ENCODE measurements around the gene PSKH1. TPM values are rescaled to one million over a fixed set of nuclear protein-coding genes. Genes with fewer than 3 reads are reported as not detected.
A peak's percentile ranks its signal among the peaks of the same experiment; 100 is the strongest.

The PSKH1 gene
- 5.6 and 6.1 TPM in 2 replicates for total RNA-seq (2014; rRNA removed; shearing (Covaris generic))

DNA sequence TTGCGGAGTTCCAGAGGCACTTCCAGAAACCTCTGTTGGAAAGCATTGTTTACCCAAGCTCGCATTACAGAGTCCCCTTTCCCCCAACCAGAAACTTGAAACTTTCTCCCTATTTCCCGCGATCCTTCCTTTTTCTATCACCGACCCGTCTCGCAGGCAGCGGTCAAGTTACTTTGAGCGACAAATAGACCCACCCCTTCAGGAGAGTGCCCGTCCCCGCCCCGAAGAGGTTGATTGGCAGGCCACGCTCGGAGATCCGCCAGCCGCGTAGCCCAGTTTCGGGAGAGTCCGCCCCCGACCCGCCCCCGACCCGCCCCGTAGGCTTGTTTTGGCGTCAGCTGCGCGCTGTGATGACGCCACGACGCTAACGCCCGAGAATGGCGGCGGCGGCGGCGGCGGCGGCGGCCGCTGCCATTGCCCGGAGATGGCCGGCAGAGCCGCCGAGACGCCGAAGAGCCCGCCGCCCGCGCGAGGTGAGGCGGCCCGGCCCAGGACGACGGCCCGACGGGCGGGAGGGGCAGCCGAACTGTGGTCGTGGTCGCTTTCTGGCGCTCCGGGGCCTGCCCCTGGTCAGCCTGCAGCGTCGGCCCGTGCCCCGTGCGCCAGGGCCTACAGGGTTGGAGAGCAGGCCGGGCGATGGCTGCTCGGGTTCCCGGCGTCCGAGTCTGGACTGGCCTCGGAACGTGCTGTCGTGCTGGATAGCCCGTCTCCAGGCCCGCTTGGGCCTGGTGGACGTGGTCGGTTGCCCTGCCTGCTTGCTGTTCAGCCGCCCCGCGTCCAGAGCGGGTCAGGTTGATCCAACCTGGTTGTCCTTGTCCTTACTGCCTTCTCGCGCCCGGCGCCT, at the start of gene PSKH1:
Gene PSKH1 (plus strand): TSS at position 356 of the 844 bp plus-strand sequence. CDS start 15,496 bp downstream, outside the sequence.
- Histone ChIP-seq H3K9me3 (replicated peaks) (no peaks in the 10 kb centered on the region), H3K27me3 (no peaks in the 10 kb centered on the region), H3K36me3 (no peaks in the 10 kb centered on the region), H3K4me1 (no peaks in the 10 kb centered on the region), H3K27ac (peak within 1 kb of the TSS; percentile 60), H3K4me3 (peak within 1 kb of the TSS; percentile 74)
- peak; percentile 94 to 95 for DNase-seq

DNA sequence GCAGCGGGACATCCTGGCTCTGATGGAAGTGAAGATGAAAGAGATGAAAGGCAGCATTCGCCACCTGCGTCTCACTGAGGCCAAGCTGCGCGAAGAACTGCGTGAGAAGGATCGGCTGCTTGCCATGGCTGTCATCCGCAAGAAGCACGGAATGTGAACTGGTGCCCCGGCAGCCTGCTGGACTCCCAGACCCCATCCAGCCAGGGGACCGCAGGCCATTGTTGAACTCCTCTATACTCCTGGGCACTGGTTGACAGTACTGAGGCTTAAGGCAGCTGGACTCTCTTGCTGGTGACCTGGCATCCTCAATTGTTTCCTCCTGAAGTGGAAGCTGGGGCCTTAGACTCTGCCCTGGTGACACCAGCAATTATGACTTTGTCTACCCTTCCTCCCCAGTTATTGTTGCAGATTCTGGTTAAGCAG, 49.7 kb upstream of the PSKH1 start:
- no peak overlapping the region for H3K27ac ChIP-seq
- no peak for DNase-seq

DNA sequence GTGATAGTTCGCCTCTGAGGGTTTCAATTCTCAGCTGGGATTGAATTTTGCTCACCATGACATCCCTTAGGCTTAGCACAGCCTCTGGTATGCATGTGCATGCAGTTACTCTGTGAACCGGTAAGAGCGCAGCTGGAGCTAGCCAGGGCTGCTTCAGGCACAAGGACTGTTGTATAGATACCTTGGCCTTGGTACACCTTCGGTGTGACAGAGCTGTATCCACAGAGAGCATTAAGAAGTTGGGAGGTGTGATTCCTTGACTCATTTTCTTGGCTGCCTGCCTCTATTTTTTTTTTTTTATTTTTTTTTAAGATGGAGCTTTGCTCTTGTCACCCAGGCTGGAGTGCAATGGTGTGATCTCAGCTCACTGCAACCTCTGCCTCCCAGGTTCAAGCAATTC, 48.6 kb upstream of the PSKH1 start:
- no peaks in the 10 kb centered on the region for H3K9me3 ChIP-seq (replicated peaks)
- H3K27ac ChIP-seq, result no peak overlapping the region
- no peaks in the 10 kb centered on the region for H3K36me3 ChIP-seq
- no peak overlapping the region for H3K4me3 ChIP-seq
- no peaks in the 10 kb centered on the region for H3K27me3 ChIP-seq
- peaks cover 5% of the 10 kb centered on the region; the same call in 1 of the 2 replicates for H3K4me1 ChIP-seq
- DNase-seq, result no peak

More for the DNA sequence above, 49.7 kb upstream of the PSKH1 start:
- H3K4me1 ChIP-seq, result peaks cover 5% of the 10 kb centered on the region; the same call in 1 of the 2 replicates
- H3K27me3 ChIP-seq, result no peaks in the 10 kb centered on the region
- peak overlapping the region; percentile 88 for H3K4me3 ChIP-seq
- H3K9me3 ChIP-seq (replicated peaks), result no peaks in the 10 kb centered on the region
- H3K36me3 ChIP-seq, result no peaks in the 10 kb centered on the region

DNA sequence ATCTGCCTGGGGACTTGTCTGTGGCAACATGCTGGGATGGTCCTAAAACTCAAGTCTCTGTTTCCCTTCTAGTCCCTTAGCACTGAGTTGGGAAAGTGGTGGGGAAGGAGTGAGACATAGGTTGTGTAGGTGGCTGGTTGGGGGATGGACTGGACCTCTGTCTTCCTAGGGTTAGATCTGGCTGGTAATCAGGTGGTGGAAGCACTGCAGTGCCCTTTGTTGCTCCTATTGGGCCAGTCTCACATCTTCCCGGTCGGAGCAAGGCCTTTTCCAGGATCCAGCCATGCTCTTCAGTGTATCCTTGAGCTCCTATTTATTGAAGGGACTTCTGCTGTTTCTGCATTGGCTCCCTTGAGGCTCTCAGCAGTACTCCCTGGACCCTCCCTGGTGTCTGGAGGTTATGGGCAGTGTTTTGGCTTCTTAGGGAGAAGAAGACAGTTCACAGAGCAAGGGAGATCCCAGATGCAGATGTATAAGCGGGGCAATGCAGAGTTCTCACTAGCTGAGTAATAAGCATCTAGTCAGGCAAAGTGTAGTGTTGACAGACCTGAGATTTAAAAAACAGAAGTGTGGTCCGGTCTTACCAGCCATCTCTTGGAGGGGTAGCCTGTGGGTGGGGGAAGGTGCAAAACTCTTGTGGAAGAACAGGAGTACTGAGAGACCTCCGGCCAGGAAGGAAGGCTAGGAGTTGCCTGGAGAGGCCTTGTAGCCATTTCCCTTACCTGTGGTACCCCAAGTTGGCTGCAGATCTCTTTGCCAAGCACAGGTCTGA, 47.6 kb upstream of the PSKH1 start:
- Histone ChIP-seq H3K4me3 (peak overlapping the region; percentile 100), H3K36me3 (no peaks in the 10 kb centered on the region), H3K4me1 (peaks cover 5% of the 10 kb centered on the region; the same call in 1 of the 2 replicates), H3K27ac (peak overlapping the region; percentile 75), H3K27me3 (no peaks in the 10 kb centered on the region), H3K9me3 (replicated peaks) (no peaks in the 10 kb centered on the region)
- no peak for DNase-seq

DNA sequence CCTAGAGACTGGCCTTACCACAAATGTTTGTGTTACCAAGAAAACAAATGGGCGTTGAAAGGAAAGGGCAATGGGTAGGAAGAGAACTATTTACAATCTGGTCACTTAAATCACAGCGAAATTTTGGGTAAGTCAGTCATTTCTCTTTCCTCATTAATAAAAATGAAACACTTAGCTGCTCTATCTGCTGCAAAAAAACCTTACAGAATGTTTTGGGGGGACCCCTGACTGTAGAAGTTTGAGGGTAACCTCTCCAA, 47.1 kb upstream of the PSKH1 start:
- peak overlapping the region; percentile 100 for H3K4me3 ChIP-seq
- H3K36me3 ChIP-seq, result no peaks in the 10 kb centered on the region
- H3K27me3 ChIP-seq, result no peaks in the 10 kb centered on the region
- no peaks in the 10 kb centered on the region for H3K9me3 ChIP-seq (replicated peaks)
- peak overlapping the region; percentile 75 for H3K27ac ChIP-seq
- DNase-seq, result no peak
- H3K4me1 ChIP-seq, result peaks cover 5% of the 10 kb centered on the region; the same call in 1 of the 2 replicates

DNA sequence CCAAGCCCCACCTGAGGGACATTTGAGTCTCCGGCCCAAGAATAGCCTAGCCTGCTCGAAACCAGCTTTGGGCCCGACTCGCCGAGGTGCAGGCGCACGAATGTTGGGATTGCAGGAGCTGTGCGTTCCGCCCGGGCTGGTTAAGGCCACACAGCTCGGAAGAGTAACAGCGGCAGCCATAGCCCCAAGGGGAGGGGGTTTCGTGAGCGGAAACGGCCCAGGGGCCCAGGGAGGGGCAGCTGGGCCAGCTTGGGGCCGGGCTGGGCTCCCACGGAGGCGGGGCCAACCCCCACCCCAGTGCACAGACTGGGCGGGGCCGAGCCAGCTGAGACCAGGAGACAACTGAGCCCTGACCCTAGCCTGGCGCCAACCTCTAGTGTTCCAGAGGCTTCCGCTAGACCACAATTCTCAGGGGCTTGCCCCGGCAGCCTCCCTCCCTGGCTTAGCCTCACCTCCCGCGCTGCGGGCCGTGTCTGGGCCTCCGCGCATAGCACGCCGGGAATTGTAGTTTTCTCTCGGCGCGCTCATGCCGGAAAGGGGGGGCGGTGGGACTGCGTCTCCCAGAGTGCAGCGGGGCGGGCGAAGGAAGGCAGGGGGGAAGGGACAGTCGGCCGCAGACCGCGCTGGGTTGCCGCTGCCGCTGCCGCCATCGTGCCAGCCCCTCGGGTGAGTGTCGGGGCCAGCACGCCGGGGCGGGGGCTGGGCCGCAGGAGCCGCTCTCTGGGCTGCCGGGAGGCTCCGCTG, 46.6 kb upstream of the PSKH1 start, which contains the start of gene NUTF2:
Gene NUTF2 (plus strand): TSS at position 614 of the 744 bp plus-strand sequence. CDS start 18,198 bp downstream, outside the sequence.
- Histone ChIP-seq H3K4me1 (peaks cover 5% of the 10 kb centered on the region; the same call in 1 of the 2 replicates), H3K27me3 (no peaks in the 10 kb centered on the region), H3K9me3 (replicated peaks) (no peaks in the 10 kb centered on the region)

DNA sequence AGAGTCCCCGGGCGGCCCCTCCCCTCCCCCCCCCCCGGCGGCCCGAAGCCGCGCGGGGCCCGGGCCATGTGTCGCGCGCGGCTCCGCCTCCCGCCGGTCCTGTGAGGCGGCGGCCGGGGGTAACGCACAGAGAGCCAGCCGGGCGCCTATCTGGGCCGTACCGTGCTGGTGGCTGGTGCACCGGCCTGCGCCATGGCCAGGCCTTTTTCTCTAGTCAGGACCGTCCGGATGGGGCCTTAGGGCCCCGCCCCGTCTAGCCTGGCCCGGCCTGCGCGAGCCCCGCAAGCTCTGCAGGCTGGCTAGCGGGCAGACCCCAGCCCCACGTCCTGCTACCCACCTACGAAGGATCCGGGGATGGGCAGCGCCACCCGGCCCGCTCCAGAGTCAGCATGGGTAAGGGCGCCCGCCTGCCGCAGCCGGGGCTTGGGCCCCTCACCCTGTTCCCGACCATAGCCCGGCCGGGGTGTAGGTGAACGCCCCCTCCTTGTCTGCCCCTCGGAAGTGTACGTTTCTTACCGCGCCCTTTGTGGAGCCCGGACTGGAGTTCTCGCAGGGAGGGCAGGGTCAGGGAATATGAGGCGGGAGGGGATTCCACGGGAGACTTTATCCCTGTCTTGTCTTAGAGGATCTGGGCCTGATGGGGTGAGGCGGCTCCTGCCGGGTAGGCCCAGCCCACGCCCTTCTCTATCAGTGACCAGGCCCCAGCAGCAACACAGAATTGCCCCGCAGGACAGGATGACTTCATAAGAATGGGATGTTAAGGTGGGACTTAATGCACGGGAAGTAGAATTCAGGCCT, 45.8 kb upstream of the PSKH1 start, which contains the start of gene CENPT:
Gene CENPT (minus strand): TSS at position 630 of the 798 bp plus-strand sequence. CDS start 13,834 bp downstream, outside the sequence.
- H3K4me1 ChIP-seq, result peaks cover 5% of the 10 kb centered on the region; the same call in 1 of the 2 replicates
- peak within 1 kb of the TSS; percentile 75 for H3K27ac ChIP-seq
- H3K9me3 ChIP-seq (replicated peaks), result no peaks in the 10 kb centered on the region
- no peaks in the 10 kb centered on the region for H3K36me3 ChIP-seq
- no peaks in the 10 kb centered on the region for H3K27me3 ChIP-seq
- H3K4me3 ChIP-seq, result peak within 1 kb of the TSS; percentile 100
- peak; percentile 18 to 31 for DNase-seq

More for the DNA sequence above, 46.6 kb upstream of the PSKH1 start, which contains the start of gene NUTF2:
- Histone ChIP-seq H3K36me3 (no peaks in the 10 kb centered on the region), H3K27ac (peak within 1 kb of the TSS; percentile 75), H3K4me3 (peak within 1 kb of the TSS; percentile 100)
- DNase-seq, result peak; percentile 96 to 97

DNA sequence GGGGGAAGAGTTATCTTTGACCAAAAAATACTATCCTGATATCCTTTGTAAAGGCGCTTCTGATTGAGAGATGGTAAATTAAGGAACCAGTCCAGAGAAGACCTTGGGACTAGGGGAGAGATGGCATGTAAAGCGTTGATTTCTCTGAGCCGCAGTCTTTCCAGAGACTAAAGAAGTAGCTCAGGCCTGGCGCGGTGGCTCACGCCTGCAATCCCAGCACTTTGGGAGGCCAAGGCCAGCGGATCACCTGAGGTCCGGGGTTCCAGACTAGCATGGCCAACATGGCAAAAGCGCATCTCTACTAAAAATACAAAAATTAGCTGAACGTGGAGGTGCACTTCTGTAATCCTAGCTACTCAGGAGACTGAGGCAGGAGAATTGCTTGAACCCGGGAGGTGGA, 44.9 kb upstream of the PSKH1 start:
- Histone ChIP-seq H3K4me1 (peaks cover 5% of the 10 kb centered on the region; the same call in 1 of the 2 replicates), H3K4me3 (peak overlapping the region; percentile 100), H3K27ac (no peak overlapping the region), H3K36me3 (no peaks in the 10 kb centered on the region), H3K27me3 (no peaks in the 10 kb centered on the region), H3K9me3 (replicated peaks) (no peaks in the 10 kb centered on the region)
- no peak for DNase-seq

DNA sequence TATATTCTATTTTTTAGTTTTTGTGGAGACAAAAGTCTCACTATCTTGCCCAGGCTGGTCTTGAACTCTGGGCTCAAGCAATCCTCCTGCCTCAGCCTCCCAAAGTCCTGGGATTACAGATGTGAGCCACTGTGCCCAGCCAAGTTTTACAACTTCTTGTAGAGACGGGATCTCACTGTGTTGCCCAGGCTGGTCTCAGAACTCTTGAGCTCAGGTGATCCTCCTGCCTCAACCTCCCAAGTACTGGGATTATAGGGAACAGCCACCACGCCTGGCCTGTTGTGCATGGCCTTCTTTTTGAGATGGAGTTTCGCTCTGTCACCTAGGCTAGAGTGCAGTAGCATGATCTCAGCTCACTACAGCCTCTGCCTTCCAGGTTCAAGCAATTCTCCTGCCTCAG, 39.4 kb upstream of the PSKH1 start:
- Histone ChIP-seq H3K27me3 (no peaks in the 10 kb centered on the region), H3K36me3 (no peaks in the 10 kb centered on the region), H3K4me3 (no peak overlapping the region), H3K9me3 (replicated peaks) (no peaks in the 10 kb centered on the region), H3K4me1 (no peaks in the 10 kb centered on the region), H3K27ac (no peak overlapping the region)
- DNase-seq, result no peak

DNA sequence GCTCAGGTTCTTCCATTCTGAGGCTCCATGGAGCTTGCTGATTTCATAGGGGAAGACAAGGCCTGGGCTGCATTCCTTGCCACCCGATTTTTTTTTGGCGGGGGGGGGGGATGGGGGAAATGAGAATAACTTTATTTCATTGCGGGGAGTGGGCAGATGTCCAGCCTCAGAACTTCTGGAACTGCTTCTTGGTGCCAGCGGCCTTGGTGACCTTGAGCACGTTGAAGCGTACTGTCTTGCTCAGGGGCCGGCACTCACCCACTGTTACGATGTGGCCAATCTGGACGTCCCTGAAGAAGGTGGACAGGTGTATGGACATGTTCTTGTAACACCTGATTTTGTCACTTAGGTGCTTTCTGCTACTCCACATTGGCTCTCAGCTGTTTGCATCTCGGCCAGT, 37.3 kb upstream of the PSKH1 start:
- Histone ChIP-seq H3K9me3 (replicated peaks) (no peaks in the 10 kb centered on the region), H3K4me3 (no peak overlapping the region), H3K4me1 (no peaks in the 10 kb centered on the region), H3K36me3 (peaks cover 3% of the 10 kb centered on the region), H3K27me3 (no peaks in the 10 kb centered on the region), H3K27ac (no peak overlapping the region)
- no peak for DNase-seq

DNA sequence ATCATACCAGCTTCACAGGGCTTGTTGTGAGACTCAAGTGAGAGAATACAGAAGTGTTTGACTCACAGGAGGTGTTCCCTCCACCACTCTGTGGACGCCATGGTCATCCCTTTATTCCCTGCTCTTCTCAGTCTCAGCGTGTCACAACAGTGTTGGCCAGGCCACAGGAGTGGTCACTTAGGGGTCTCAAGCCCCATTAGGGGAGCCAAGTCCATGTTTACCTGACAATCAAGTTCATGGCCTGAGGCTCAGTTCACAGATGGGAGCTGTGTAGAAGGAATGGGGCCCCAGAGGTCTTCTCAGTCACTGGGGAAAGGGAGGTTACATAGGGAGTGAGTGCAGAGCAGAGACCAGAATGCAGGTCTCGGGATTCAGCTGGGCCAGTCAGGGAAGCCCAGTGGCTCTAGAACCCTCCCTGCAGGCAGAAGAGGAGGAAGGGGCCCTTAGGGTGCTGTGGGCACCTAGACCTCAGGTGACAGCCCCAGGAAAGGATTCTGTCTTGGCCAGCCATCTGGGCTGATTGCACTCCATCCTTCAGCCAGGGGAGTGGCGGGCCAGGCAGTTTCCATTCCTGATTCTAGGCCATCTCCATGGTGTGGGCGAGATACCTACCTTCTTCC, 36.0 kb upstream of the PSKH1 start:
- H3K36me3 ChIP-seq, result peaks cover 6% of the 10 kb centered on the region
- H3K27me3 ChIP-seq, result no peaks in the 10 kb centered on the region
- no peak overlapping the region for H3K27ac ChIP-seq
- H3K4me3 ChIP-seq, result no peak overlapping the region
- no peak for DNase-seq
- H3K9me3 ChIP-seq (replicated peaks), result no peaks in the 10 kb centered on the region
- H3K4me1 ChIP-seq, result no peaks in the 10 kb centered on the region

DNA sequence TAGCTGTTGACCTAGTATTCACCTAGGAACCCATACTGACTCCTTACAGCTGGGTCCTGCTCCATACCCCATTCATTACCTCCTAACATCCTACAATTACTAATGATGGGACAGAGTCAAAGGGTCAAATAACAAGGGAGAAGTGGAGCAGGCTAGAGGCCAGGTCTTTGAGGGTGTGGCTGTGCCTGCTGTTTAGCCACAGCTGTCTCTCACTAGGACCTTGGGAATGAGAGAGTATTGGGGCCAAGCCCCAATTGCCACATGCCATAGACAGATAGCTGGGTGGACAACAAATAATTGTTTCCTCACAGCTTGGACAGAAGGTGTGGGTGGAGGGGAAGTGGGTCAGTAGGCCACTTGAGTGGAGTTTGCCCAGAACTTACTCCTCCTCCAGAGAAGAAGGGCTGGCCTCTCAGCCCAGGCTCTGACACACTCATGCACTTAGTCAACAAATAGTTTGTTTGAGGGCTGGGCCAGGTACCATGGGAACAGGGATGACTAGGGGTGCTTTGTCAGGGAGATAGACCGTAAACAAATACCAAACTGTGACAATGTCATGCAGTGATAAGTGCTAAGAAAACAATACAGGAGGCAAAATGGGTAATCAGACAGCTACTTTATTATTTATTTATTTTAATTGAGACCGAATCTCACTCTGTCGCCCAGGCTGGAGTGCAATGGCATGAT, 35.4 kb upstream of the PSKH1 start:
- H3K27ac ChIP-seq, result no peak overlapping the region

DNA sequence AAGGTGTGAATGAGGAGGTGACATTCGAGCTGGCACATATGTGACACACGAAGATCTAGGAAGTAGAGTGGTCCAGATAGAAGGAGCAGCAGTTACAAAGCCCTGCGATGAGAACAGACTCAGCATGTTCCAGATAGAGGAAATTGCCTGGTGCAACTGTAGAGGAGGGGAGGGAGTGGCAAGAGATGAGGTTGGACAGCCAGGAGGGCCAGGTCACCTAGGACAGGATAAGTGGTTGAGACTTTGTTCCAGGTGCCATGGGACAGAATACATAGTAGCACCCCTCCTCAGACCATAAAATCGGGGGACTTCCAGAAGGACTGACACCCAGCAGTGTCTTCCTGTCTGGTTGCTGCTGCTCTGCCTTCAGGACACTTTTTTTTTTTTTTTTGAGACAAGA, 34.6 kb upstream of the PSKH1 start:
- no peak for DNase-seq
- H3K9me3 ChIP-seq (replicated peaks), result no peaks in the 10 kb centered on the region
- H3K4me1 ChIP-seq, result no peaks in the 10 kb centered on the region
- no peak overlapping the region for H3K4me3 ChIP-seq
- H3K36me3 ChIP-seq, result peaks cover 6% of the 10 kb centered on the region
- H3K27me3 ChIP-seq, result no peaks in the 10 kb centered on the region
- no peak overlapping the region for H3K27ac ChIP-seq

More for the DNA sequence above, 35.4 kb upstream of the PSKH1 start:
- peaks cover 6% of the 10 kb centered on the region for H3K36me3 ChIP-seq
- no peaks in the 10 kb centered on the region for H3K27me3 ChIP-seq
- H3K4me3 ChIP-seq, result no peak overlapping the region
- H3K4me1 ChIP-seq, result no peaks in the 10 kb centered on the region
- no peaks in the 10 kb centered on the region for H3K9me3 ChIP-seq (replicated peaks)
- DNase-seq, result no peak

Data from SJCRH30 (cell line).